Astrocyte (in vitro differentiated cells and primary cell): ENCODE data around the gene SVIL. TPM values are rescaled to one million over a fixed set of nuclear protein-coding genes. Genes with fewer than 3 reads are reported as not detected.

Experiments used
- DNase-seq: peaks from one replicate; pipeline ENCODE4 v3.0.0-alpha.2; 2010; ENCODE audit warnings: low read depth
- FAIRE-seq: peaks from 2 replicates; lab custom pipeline; 2011; peaks lifted over from hg19 to GRCh38; lab: Jason Lieb, UNC
- H2AFZ ChIP-seq: 2 replicates; pipeline ENCODE4 v1.6.0; 2012; ENCODE audit warnings: low read depth, low read length, inconsistent platforms
- H3K27ac ChIP-seq: 2 replicates; pipeline ENCODE4 v1.5.1; 2011; ENCODE audit warnings: low read depth, low read length, inconsistent platforms
- H3K27me3 ChIP-seq: 2 replicates; pipeline ENCODE4 v1.6.0; 2011; ENCODE audit warnings: low read length, inconsistent platforms; ENCODE audit not compliant: insufficient read depth
- H3K36me3 ChIP-seq: 2 replicates; pipeline ENCODE4 v1.5.1; 2011; ENCODE audit warnings: low read length, inconsistent platforms; ENCODE audit not compliant: insufficient read depth
- H3K4me1 ChIP-seq: 2 replicates; pipeline ENCODE4 v1.5.1; 2011; ENCODE audit warnings: low read length, inconsistent platforms; ENCODE audit not compliant: insufficient read depth
- H3K4me2 ChIP-seq: 2 replicates; pipeline ENCODE4 v1.6.0; 2012; ENCODE audit warnings: low read length, inconsistent platforms
- H3K4me3 ChIP-seq: 2 replicates; pipeline ENCODE4 v1.5.1; 2011; ENCODE audit warnings: low read depth, mild to moderate bottlenecking, low read length, inconsistent platforms; ENCODE audit not compliant: insufficient read depth
- H3K79me2 ChIP-seq: 2 replicates; pipeline ENCODE4 v1.6.0; 2012; ENCODE audit warnings: mild to moderate bottlenecking, low read length, inconsistent platforms; ENCODE audit not compliant: insufficient read depth
- H3K9ac ChIP-seq: 2 replicates; pipeline ENCODE4 v1.6.0; 2012; ENCODE audit warnings: mild to moderate bottlenecking, low read length, inconsistent platforms
- H3K9me3 ChIP-seq: 2 replicates; pipeline ENCODE4 v1.5.1; 2012; ENCODE audit warnings: low read depth, mild to moderate bottlenecking, low read length, inconsistent platforms; ENCODE audit not compliant: insufficient read depth
- H4K20me1 ChIP-seq: 2 replicates; pipeline ENCODE4 v1.6.0; 2012; ENCODE audit warnings: low read length, inconsistent platforms; ENCODE audit not compliant: insufficient read depth
- H3K27ac Mint-ChIP-seq: one replicate; pipeline ENCODE4 v1.8.0; 2021; ENCODE audit warnings: mild to moderate bottlenecking, mixed read lengths; ENCODE audit not compliant: unreplicated experiment
- H3K27me3 Mint-ChIP-seq: one replicate; pipeline ENCODE4 v1.8.0; 2021; ENCODE audit warnings: low read depth, mixed read lengths; ENCODE audit not compliant: unreplicated experiment
- H3K36me3 Mint-ChIP-seq: one replicate; pipeline ENCODE4 v1.8.0; 2021; ENCODE audit warnings: low read depth, mixed read lengths; ENCODE audit not compliant: unreplicated experiment
- H3K4me1 Mint-ChIP-seq: one replicate; pipeline ENCODE4 v1.8.0; 2021; ENCODE audit warnings: low read depth, mixed read lengths; ENCODE audit not compliant: unreplicated experiment
- H3K4me3 Mint-ChIP-seq: one replicate; pipeline ENCODE4 v1.8.0; 2021; ENCODE audit warnings: mild to moderate bottlenecking, moderate library complexity, mixed read lengths; ENCODE audit not compliant: unreplicated experiment
- H3K9me3 Mint-ChIP-seq: one replicate; pipeline ENCODE4 v1.8.0; 2021; ENCODE audit warnings: mild to moderate bottlenecking, mixed read lengths; ENCODE audit not compliant: unreplicated experiment
- EZH2 ChIP-seq: IDR thresholded peaks from 2 replicates; pipeline ENCODE4 v1.6.1; 2012; ENCODE audit warnings: mild to moderate bottlenecking, low read length, inconsistent platforms; ENCODE audit not compliant: insufficient read depth
- total RNA-seq: library from RNA; stranded (reverse); gene quantifications from 2 replicates; pipeline ENCODE4 v1.2.1, GENCODE V29; 2021
- TF ChIP-seq, protein P1 (sequence below): IDR thresholded peaks from 2 replicates; pipeline ENCODE4 v1.5.1; 2011; ENCODE audit warnings: low read depth, mild to moderate bottlenecking, inconsistent platforms, low read length, moderate library complexity; ENCODE audit not compliant: insufficient read depth

SVIL gene
- total RNA-seq, 1 donor from 2014 or later: 70.4 TPM

DNA sequence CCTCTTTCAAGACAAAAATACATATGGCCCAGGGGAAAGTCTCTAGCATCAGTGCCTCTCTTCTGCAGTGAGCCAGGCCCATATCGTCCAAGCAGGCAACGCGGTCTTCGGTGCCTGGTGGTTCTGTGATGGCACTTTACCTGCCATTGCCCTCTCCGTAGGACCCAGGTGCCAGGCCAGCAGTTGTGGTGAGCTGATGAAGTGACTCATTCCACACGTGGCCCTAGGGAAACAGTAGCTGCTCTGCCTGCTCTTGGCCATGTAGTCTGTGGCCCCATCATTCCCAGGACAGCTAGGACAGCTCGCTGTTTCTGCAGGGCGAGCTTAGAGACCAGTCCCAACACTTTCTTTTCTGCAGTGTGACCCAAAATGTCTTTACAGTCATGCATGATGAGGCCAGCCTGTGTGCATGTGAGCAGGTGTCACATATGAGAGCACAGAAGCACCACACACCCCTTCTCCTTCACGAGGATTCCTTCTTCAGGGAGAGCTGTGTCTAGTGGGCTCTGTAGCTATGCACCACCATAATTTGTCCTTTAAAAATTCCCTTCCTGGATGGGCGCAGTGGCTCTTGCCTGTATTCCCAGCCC lies 39.0 kb downstream of the SVIL start:
- H3K9ac ChIP-seq: no peak overlapping the region
- Mint-ChIP-seq H3K27ac (no peak overlapping the region), H3K9me3 (no peaks in the 10 kb centered on the region), H3K36me3 (peaks cover 7% of the 10 kb centered on the region), H3K27me3 (no peaks in the 10 kb centered on the region), H3K4me1 (peaks cover 27% of the 10 kb centered on the region), H3K4me3 (no peak overlapping the region)
- no peak overlapping the region for H2AFZ ChIP-seq
- FAIRE-seq (no peak), DNase-seq (no peak)
- H3K4me1 ChIP-seq: peaks cover 15% of the 10 kb centered on the region
- H4K20me1 ChIP-seq: peaks cover 84% of the 10 kb centered on the region
- H3K79me2 ChIP-seq: peaks cover 55% of the 10 kb centered on the region
- no peaks in the 10 kb centered on the region for H3K27me3 ChIP-seq
- no peaks in the 10 kb centered on the region for H3K36me3 ChIP-seq
- no peak overlapping the region for H3K4me2 ChIP-seq
- H3K4me3 ChIP-seq: no peak overlapping the region
- TF ChIP-seq, protein P1, sequence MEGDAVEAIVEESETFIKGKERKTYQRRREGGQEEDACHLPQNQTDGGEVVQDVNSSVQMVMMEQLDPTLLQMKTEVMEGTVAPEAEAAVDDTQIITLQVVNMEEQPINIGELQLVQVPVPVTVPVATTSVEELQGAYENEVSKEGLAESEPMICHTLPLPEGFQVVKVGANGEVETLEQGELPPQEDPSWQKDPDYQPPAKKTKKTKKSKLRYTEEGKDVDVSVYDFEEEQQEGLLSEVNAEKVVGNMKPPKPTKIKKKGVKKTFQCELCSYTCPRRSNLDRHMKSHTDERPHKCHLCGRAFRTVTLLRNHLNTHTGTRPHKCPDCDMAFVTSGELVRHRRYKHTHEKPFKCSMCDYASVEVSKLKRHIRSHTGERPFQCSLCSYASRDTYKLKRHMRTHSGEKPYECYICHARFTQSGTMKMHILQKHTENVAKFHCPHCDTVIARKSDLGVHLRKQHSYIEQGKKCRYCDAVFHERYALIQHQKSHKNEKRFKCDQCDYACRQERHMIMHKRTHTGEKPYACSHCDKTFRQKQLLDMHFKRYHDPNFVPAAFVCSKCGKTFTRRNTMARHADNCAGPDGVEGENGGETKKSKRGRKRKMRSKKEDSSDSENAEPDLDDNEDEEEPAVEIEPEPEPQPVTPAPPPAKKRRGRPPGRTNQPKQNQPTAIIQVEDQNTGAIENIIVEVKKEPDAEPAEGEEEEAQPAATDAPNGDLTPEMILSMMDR: no peak
- TF ChIP-seq EZH2: no peak
- H3K27ac ChIP-seq: no peak overlapping the region
- H3K9me3 ChIP-seq: no peaks in the 10 kb centered on the region

- Mint-ChIP-seq H3K27me3 (no peaks in the 10 kb centered on the region), H3K36me3 (peaks cover 7% of the 10 kb centered on the region), H3K4me3 (peak overlapping the region; percentile 54), H3K4me1 (peaks cover 31% of the 10 kb centered on the region), H3K27ac (no peak overlapping the region), H3K9me3 (no peaks in the 10 kb centered on the region)
- Histone ChIP-seq H3K4me3 (no peak overlapping the region), H3K27ac (no peak overlapping the region), H3K4me1 (peaks cover 12% of the 10 kb centered on the region), H4K20me1 (peaks cover 78% of the 10 kb centered on the region), H2AFZ (no peak overlapping the region), H3K4me2 (no peak overlapping the region), H3K9ac (no peak overlapping the region), H3K36me3 (no peaks in the 10 kb centered on the region), H3K27me3 (no peaks in the 10 kb centered on the region), H3K9me3 (no peaks in the 10 kb centered on the region), H3K79me2 (peaks cover 55% of the 10 kb centered on the region)
- no peak for DNase-seq
- FAIRE-seq: no peak
- no peak for TF ChIP-seq EZH2
- TF ChIP-seq, protein P1: no peak
These were observed 39.6 kb downstream of the SVIL start for GRCh38 chr10:29595146-29595545.

- FAIRE-seq (no peak), DNase-seq (no peak)
- Histone ChIP-seq H3K9ac (no peak overlapping the region), H3K4me1 (peaks cover 28% of the 10 kb centered on the region), H3K9me3 (no peaks in the 10 kb centered on the region), H3K27ac (no peak overlapping the region), H3K27me3 (no peaks in the 10 kb centered on the region), H3K36me3 (no peaks in the 10 kb centered on the region), H4K20me1 (peaks cover 47% of the 10 kb centered on the region), H3K4me3 (no peak overlapping the region), H3K79me2 (peaks cover 42% of the 10 kb centered on the region), H2AFZ (no peak overlapping the region), H3K4me2 (no peak overlapping the region)
- Mint-ChIP-seq H3K4me1 (peaks cover 37% of the 10 kb centered on the region), H3K4me3 (no peak overlapping the region), H3K9me3 (no peaks in the 10 kb centered on the region), H3K36me3 (peaks cover 2% of the 10 kb centered on the region), H3K27me3 (no peaks in the 10 kb centered on the region), H3K27ac (no peak overlapping the region)
- TF ChIP-seq, protein P1: no peak
- no peak for TF ChIP-seq EZH2
These were observed 43.2 kb downstream of the SVIL start for GRCh38 chr10:29591651-29591968.
